Measurements from ENCODE around the gene SUSD1. TPM values are rescaled to one million over a fixed set of nuclear protein-coding genes. Genes with fewer than 3 reads are reported as not detected.

SUSD1 gene
- total and polyA plus RNA-seq, 9 of the 15 experiments (the other 6 are each of a cell fraction or from before 2014, with no cell fraction given), result 10.9 to 44.4 (median 36.1) TPM

GRCh38 chr9:112188884-112189283 is 13.8 kb upstream of the SUSD1 start:
- Histone ChIP-seq H3K79me2 (ENCODE audit: control insufficient read depth, insufficient read depth, low read length) (no peaks in the 10 kb centered on the region), H3K36me3 (ENCODE audit: control insufficient read depth, insufficient read depth, low read length) (no peaks in the 10 kb centered on the region; the same call in 2 of the 3 replicates), H3K4me1 (replicated peaks in 1 of 2; ENCODE audit: control insufficient read depth in 2 of 2, insufficient read depth in 2 of 2, low read length in 2 of 2) (peaks cover 0 to 13% of the 10 kb centered on the region in 2 experiments; a peak in 3 of 5 replicates), H3K9ac (ENCODE audit: insufficient read depth in 1 of 2, low read depth in 2 of 2, low read length in 2 of 2) (no peak overlapping the region), H3K4me2 (ENCODE audit: insufficient read depth, low read length) (no peak overlapping the region), H4K20me1 (replicated peaks; ENCODE audit: control insufficient read depth, insufficient read depth, low read length) (no peaks in the 10 kb centered on the region), H3K9me1 (ENCODE audit: control insufficient read depth, insufficient read depth, low read length) (no peaks in the 10 kb centered on the region), H2AFZ (ENCODE audit: low read depth, low read length) (peak overlapping the region; percentile 49; the same call in 1 of the 2 replicates), H3K4me3 (no peak overlapping the region), H3K27ac (ENCODE audit: extremely low read depth, low read depth, low read length) (no peak overlapping the region), H3K9me3 (replicated peaks; ENCODE audit: control insufficient read depth, insufficient read depth, low read depth, low read length) (no peaks in the 10 kb centered on the region), H3K27me3 (ENCODE audit: control insufficient read depth in 2 of 2, insufficient read depth in 2 of 2, low read length in 2 of 2) (no peaks in the 10 kb centered on the region)
- intact Hi-C loops (cut with micrococcal nuclease), result no loop called here
- DNase-seq (ENCODE audit: extremely low read depth in 1 of 4, low spot score in 3 of 4) (no peak), ATAC-seq (peak; percentile 22; the same call in 1 of the 3 replicates), FAIRE-seq (no peak)
- TF ChIP-seq STAT5A (IDR thresholded peaks at IDR 0.05; ENCODE audit: borderline replicate concordance, low read length) (no peak), ARNT (IDR thresholded peaks at IDR 0.05) (peak in 1 of 2 experiments; percentile 96; a peak in 2 of 4 replicates), ZFP91 (CRISPR knock-in tag; IDR thresholded peaks at IDR 0.05) (no peak), CREBBP (IDR thresholded peaks at IDR 0.05; ENCODE audit: low read depth, low read length) (no peak), ZNF561 (CRISPR knock-in tag; conservative IDR thresholded peaks at IDR 0.05) (no peak), SNRNP70 (optimal IDR thresholded peaks at IDR 0.05; ENCODE audit: low read depth, low read length) (no peak), LEF1 (IDR thresholded peaks at IDR 0.05) (no peak)
- in situ Hi-C loops (cut with MboI), result no loop called here
- WGBS (ENCODE audit: insufficient coverage, low coverage, missing lambda C conversion rate), result 60% methylated on average over 1 of the region's 1 CpG
- POLR2A ChIA-PET, result interaction anchor here (0.6 to 2.8 kb wide), 3 partner anchors 13 to 66 kb away, joined by 3 to 20 read pairs (median 4); partner anchors contain the start of gene SUSD1
- CTCF ChIA-PET (ENCODE audit: low intra/inter-chr PET ratio), result no interaction called here
- no TSS peak for BruUV-seq (replicated peaks)

Data from K562 (cell line).